GM12872 (cell line): ENCODE results near the gene MCFD2.

Experiments used
- TF ChIP-seq, protein P1 (sequence below): IDR thresholded peaks from 3 replicates; pipeline ENCODE4 v1.5.1; 2011; ENCODE audit warnings: low read depth, mild to moderate bottlenecking, low read length, moderate library complexity; ENCODE audit not compliant: insufficient read depth

The MCFD2 gene

DNA sequence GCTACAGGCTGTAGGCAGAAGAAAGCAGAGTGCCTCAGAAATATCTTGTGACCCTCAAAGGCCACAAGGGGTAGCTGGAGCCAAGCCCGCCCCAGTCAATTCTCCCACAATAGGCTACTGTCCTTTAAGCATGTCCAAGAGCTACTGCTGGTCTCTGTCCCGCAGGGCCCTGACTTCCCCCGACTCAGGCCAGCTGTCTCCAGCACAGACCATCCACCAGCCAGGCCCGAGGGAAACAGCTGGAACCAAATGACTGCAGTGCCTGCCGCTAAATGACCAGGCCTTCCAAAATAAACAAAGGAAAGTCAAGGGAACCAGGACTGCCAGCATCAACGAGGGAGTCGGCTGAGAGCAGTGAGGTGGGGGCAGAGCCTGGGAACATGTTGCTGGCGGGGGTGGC, 36.7 kb downstream of the MCFD2 start:
- TF ChIP-seq, protein P1, sequence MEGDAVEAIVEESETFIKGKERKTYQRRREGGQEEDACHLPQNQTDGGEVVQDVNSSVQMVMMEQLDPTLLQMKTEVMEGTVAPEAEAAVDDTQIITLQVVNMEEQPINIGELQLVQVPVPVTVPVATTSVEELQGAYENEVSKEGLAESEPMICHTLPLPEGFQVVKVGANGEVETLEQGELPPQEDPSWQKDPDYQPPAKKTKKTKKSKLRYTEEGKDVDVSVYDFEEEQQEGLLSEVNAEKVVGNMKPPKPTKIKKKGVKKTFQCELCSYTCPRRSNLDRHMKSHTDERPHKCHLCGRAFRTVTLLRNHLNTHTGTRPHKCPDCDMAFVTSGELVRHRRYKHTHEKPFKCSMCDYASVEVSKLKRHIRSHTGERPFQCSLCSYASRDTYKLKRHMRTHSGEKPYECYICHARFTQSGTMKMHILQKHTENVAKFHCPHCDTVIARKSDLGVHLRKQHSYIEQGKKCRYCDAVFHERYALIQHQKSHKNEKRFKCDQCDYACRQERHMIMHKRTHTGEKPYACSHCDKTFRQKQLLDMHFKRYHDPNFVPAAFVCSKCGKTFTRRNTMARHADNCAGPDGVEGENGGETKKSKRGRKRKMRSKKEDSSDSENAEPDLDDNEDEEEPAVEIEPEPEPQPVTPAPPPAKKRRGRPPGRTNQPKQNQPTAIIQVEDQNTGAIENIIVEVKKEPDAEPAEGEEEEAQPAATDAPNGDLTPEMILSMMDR = no peak

DNA sequence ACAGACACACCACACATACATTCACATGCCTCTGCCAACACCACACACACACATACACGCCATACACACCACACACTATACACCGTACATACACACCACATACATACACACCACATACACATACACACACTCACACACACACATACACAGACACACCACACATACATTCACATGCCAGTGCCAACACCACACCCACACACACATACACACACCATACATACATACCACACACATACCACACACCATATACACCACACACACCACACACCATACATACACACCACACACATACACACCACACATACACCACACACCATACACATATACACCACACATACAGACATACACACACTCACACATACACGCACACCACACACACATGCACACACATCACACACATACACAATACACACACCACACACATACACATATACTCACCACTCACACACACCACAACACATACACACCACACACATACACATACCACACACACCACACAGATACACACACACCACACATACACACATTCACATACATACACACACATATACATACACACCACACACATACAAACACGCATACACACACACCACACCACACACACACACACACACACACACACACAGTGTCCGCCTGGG, 37.2 kb downstream of the MCFD2 start:
- TF ChIP-seq, protein P1 = no peak

DNA sequence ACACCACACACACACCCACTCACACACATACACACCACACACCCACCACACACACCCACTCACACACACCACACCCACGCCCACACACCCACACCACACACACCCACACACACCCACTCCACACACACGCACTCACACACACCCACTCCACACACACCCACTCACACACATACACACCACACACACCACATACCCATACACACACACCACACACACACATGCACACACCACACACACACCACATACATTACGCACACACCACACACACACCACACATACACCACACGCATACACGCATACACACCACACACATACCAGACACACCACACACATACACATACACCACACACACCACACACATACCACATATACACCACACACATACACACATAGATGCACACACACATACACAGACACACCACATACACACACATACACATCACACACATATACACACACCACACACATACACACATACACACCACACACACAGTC, 37.9 kb downstream of the MCFD2 start:
- TF ChIP-seq, protein P1 = no peak

DNA sequence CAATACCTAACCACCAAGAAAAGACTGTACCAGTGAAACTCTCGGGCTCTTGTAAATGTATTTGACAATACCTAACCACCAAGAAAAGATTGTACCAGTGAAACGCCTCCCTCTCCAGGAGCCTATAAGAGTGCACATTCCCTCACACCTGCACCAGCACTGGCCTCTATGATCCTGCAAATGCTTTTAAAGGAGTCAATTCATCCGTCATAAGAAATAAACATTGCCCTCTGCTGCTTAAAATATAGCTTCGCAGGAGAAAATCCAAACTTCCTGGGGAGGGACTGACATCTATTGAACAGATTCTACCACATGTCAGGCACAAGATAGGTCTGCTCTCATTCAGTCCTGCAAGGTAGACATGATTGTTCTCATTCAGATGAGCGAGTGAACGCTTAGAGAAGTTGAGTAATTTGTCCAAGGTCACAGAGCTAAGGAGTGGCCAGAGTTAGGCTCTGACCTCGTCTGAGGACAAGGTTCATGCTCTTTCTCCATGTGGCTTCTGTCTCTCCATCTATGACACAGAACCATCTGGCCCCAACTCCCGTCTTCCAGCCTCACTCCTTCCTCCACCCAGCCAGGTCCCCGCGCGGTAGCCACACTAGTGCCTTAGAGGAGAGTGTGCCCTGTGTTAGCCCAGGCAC, 38.7 kb downstream of the MCFD2 start:
- TF ChIP-seq, protein P1 = no peak

DNA sequence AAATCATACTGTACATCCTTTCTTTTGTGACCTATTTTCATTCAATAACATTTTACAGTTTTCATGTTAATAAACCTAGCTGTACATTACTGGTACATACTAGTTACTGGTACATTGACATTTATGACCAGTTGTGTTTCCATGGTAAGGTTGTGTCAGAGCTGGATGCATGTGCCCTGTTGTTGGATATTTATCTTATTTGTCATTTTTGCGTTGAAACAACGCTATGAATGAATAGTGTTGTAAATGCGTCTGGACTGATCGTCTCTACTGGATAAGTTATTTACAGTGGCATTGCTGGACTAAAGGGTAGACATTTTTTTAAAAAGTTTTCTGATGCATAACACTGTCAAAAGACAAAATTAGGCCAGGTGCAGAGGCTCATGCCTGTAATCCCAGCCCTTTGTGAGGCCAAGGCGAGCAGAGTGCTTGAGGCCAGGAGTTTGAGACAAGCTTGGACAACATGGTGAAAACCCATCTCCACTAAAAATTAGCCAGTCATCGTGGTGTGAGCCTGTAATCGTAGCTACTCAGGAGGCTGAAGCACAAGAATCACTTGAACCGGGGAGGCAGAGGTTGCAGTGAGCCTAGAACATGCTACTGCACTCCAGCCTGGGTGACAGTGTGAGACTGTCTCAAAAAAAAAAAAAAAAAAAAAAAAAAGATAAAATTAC, 40.2 kb downstream of the MCFD2 start:
- TF ChIP-seq, protein P1 = no peak

DNA sequence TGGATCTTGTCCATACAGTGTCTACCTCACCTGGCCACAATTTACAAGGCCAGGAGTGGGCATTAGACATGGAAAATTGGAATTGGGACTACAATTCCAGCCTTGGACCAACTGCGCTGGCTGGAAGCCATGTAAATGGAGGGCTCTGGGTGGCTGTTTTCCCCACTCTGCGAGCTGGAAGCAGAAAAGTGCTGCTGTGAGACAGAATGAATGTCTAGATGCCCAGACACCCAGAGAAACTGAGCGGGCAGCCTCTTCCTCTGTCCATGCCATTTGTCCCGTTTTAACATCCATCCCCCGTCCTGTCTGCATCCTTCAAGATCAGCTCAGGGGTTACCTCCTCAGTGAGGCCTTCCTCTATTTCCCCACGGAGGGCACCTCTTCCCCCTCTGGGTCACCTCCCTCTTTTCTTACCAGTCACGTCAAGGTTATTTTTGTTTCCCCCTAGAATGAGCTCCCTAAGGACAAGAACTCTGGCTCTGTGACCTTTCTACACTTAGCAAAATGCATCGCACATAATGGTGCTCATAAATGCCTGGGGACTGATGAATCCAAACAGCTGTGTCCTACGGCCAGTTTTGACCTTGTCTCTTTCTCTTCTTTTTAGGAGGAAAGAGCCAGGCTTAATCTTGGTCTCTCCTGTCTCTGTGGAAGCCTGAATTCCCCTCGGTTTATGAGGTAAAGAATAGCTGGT, 41.2 kb downstream of the MCFD2 start:
- TF ChIP-seq, protein P1 = no peak

DNA sequence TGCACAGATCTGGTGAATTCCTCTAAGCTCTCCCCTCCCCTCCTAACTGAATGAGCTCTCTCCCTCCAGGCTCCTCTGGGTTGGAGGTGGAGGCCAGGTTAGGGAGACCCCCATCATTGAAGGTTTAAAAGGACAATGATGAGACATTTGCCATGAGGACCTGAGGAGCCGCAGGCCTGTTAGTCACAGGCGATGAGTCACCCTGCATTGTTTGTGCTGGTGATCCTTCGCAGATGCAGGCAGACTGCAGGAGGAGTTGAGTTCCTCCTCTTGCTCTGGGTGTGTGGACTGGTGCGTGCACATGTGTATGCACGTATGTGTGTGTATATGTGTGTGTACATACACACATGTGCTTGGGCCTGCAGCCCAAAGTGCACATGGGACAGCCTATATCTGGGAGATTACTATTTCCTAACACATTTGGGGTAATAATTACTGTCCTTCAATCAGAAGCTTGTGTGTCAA, 42.0 kb downstream of the MCFD2 start:
- TF ChIP-seq, protein P1 = no peak
